BLaER1 (cell line): Measurements from ENCODE around the gene NDUFS8.

Source experiments
- H3K27ac ChIP-seq: shearing (Covaris generic); formaldehyde crosslinking; 2 replicates; pipeline ENCODE4 v1.8.1; 2022
- H3K27me3 ChIP-seq: shearing (Covaris generic); formaldehyde crosslinking; 2 replicates; pipeline ENCODE4 v1.8.1; 2022
- H3K36me3 ChIP-seq: shearing (Covaris generic); formaldehyde crosslinking; 2 replicates; pipeline ENCODE4 v1.8.1; 2022
- H3K4me1 ChIP-seq: shearing (Covaris generic); formaldehyde crosslinking; 2 replicates; pipeline ENCODE4 v1.8.1; 2022
- H3K4me2 ChIP-seq: shearing (Covaris generic); formaldehyde crosslinking; 2 replicates; pipeline ENCODE4 v1.8.1; 2022
- H3K4me3 ChIP-seq: shearing (Covaris generic); formaldehyde crosslinking; 2 replicates; pipeline ENCODE4 v1.8.1; 2022
- H3K9ac ChIP-seq: shearing (Covaris generic); formaldehyde crosslinking; 2 replicates; pipeline ENCODE4 v1.8.1; 2022
- H3K9me3 ChIP-seq: shearing (Covaris generic); formaldehyde crosslinking; 2 replicates; pipeline ENCODE4 v1.8.1; 2022
- H4K20me1 ChIP-seq: shearing (Covaris generic); formaldehyde crosslinking; 2 replicates; pipeline ENCODE4 v1.8.1; 2022
- Cebpa-rat ChIP-seq: shearing (Covaris generic); IDR thresholded peaks from 2 replicates; pipeline ENCODE4 v1.8.1; 2022

NDUFS8 gene

GRCh38 chr11:68048681-68049508 is 18.4 kb downstream of the NDUFS8 start:
- Histone ChIP-seq H3K4me1 (peaks cover 29% of the 10 kb centered on the region), H3K9me3 (no peaks in the 10 kb centered on the region), H3K27ac (no peak overlapping the region), H3K9ac (no peak overlapping the region), H3K4me2 (no peak overlapping the region), H3K27me3 (no peaks in the 10 kb centered on the region), H3K4me3 (no peak overlapping the region), H3K36me3 (peaks cover 100% of the 10 kb centered on the region), H4K20me1 (peaks cover 46% of the 10 kb centered on the region)
- TF ChIP-seq Cebpa-rat, result no peak

GRCh38 chr11:68049509-68050370 is 19.3 kb downstream of the NDUFS8 start:
- Histone ChIP-seq H3K4me1 (peaks cover 25% of the 10 kb centered on the region), H3K4me3 (no peak overlapping the region), H4K20me1 (peaks cover 38% of the 10 kb centered on the region), H3K36me3 (peaks cover 96% of the 10 kb centered on the region), H3K27ac (no peak overlapping the region), H3K4me2 (no peak overlapping the region), H3K9ac (no peak overlapping the region), H3K9me3 (no peaks in the 10 kb centered on the region), H3K27me3 (no peaks in the 10 kb centered on the region)
- TF ChIP-seq Cebpa-rat, result no peak

- Histone ChIP-seq H3K4me1 (peaks cover 23% of the 10 kb centered on the region), H3K27me3 (no peaks in the 10 kb centered on the region), H3K27ac (no peak overlapping the region), H3K4me2 (no peak overlapping the region), H3K4me3 (no peak overlapping the region), H3K9ac (no peak overlapping the region), H3K9me3 (no peaks in the 10 kb centered on the region), H4K20me1 (peaks cover 33% of the 10 kb centered on the region), H3K36me3 (peaks cover 93% of the 10 kb centered on the region)
- TF ChIP-seq Cebpa-rat, result no peak
Measured at GRCh38 chr11:68050371-68050841, 19.9 kb downstream of the NDUFS8 start.

- H3K9ac ChIP-seq, result no peak overlapping the region
- no peaks in the 10 kb centered on the region for H3K27me3 ChIP-seq
- peaks cover 28% of the 10 kb centered on the region for H4K20me1 ChIP-seq
- H3K4me1 ChIP-seq, result peaks cover 23% of the 10 kb centered on the region
- H3K4me2 ChIP-seq, result no peak overlapping the region
- peaks cover 87% of the 10 kb centered on the region for H3K36me3 ChIP-seq
- TF ChIP-seq Cebpa-rat, result no peak
- no peak overlapping the region for H3K4me3 ChIP-seq
- H3K9me3 ChIP-seq, result no peaks in the 10 kb centered on the region
- no peak overlapping the region for H3K27ac ChIP-seq
Measured at GRCh38 chr11:68051191-68052136, 21.0 kb downstream of the NDUFS8 start.

GRCh38 chr11:68052137-68052873 is 21.8 kb downstream of the NDUFS8 start:
- Histone ChIP-seq H3K27me3 (no peaks in the 10 kb centered on the region), H3K4me3 (no peak overlapping the region), H4K20me1 (peaks cover 28% of the 10 kb centered on the region), H3K4me2 (peak overlapping the region; percentile 41; the same call in 1 of the 2 replicates), H3K9ac (peak overlapping the region; percentile 43; the same call in 1 of the 2 replicates), H3K27ac (peak overlapping the region; percentile 15; the same call in 1 of the 2 replicates), H3K9me3 (no peaks in the 10 kb centered on the region), H3K4me1 (peaks cover 23% of the 10 kb centered on the region), H3K36me3 (peaks cover 86% of the 10 kb centered on the region)
- TF ChIP-seq Cebpa-rat, result no peak

GRCh38 chr11:68053117-68053516 is 22.6 kb downstream of the NDUFS8 start:
- H3K4me1 ChIP-seq, result peaks cover 23% of the 10 kb centered on the region
- H3K27ac ChIP-seq, result peak overlapping the region; percentile 15; the same call in 1 of the 2 replicates
- H3K9ac ChIP-seq, result peak overlapping the region; percentile 43; the same call in 1 of the 2 replicates
- H3K4me2 ChIP-seq, result peak overlapping the region; percentile 41
- no peaks in the 10 kb centered on the region for H3K27me3 ChIP-seq
- peaks cover 84% of the 10 kb centered on the region for H3K36me3 ChIP-seq
- no peak for TF ChIP-seq Cebpa-rat
- H3K9me3 ChIP-seq, result no peaks in the 10 kb centered on the region
- H4K20me1 ChIP-seq, result peaks cover 28% of the 10 kb centered on the region
- H3K4me3 ChIP-seq, result no peak overlapping the region

GRCh38 chr11:68053981-68054812 is 23.7 kb downstream of the NDUFS8 start:
- Histone ChIP-seq H3K9me3 (no peaks in the 10 kb centered on the region), H3K27me3 (no peaks in the 10 kb centered on the region), H3K4me3 (no peak overlapping the region), H3K4me2 (no peak overlapping the region), H3K36me3 (peaks cover 84% of the 10 kb centered on the region), H3K4me1 (peaks cover 23% of the 10 kb centered on the region), H3K27ac (no peak overlapping the region), H4K20me1 (peaks cover 28% of the 10 kb centered on the region), H3K9ac (no peak overlapping the region)
- TF ChIP-seq Cebpa-rat, result no peak
